Lower lobe of right lung (tissue), 2 donors: ENCODE results near the gene SAMD5. TPM values are rescaled to one million over a fixed set of nuclear protein-coding genes. Genes with fewer than 3 reads are reported as not detected.
A peak's percentile ranks its signal among the peaks of the same experiment; 100 is the strongest.

Experiments used
- ATAC-seq, 2 donors: fragments of 200-7000 bp; cut with Tn5 transposase; one replicate each; pipeline ENCODE4 v1.9.1; 2020 to 2022; ENCODE audit warnings: mild to moderate bottlenecking in 2 of 2, moderate library complexity in 2 of 2
- DNase-seq: peaks from one replicate; pipeline ENCODE4 v3.0.0-alpha.2; 2020
- H3K27ac ChIP-seq: fragments of 200-600 bp; one replicate; pipeline ENCODE4 v1.8.0; 2022
- H3K27me3 ChIP-seq: fragments of 200-600 bp; one replicate; pipeline ENCODE4 v1.8.0; 2022; ENCODE audit warnings: low read depth
- H3K36me3 ChIP-seq: fragments of 200-600 bp; one replicate; pipeline ENCODE4 v1.8.0; 2022; ENCODE audit warnings: mild to moderate bottlenecking
- H3K4me1 ChIP-seq: fragments of 200-600 bp; one replicate; pipeline ENCODE4 v1.8.0; 2022
- H3K4me3 ChIP-seq: fragments of 200-600 bp; one replicate; pipeline ENCODE4 v1.8.0; 2022; ENCODE audit warnings: mild to moderate bottlenecking
- H3K9me3 ChIP-seq: fragments of 200-600 bp; one replicate; pipeline ENCODE4 v1.8.0; 2022
- CTCF ChIP-seq: fragments of 200-600 bp; IDR thresholded peaks from one replicate; pipeline ENCODE4 v1.8.0; 2022; ENCODE audit warnings: antibody characterized with exemption, mild to moderate bottlenecking
- intact Hi-C: fragments of 100-400 bp; cut with DNase I; formaldehyde crosslinking; loops from one replicate; pipeline ENCODE4 v1.11.0; 2022
- total RNA-seq: library from RNA; stranded (reverse); fragmentation: NEBNext Ultra II Directional; extraction: Animal tissue kit (Norgen Biotek cat#: 25700); gene quantifications from one replicate; pipeline ENCODE4 v1.2.1, GENCODE V29; 2021
- donor health status: DM: no; HTN: yes; CAD: no; lungs with severe emphysema.

SAMD5 gene
- total RNA-seq, 1 donor from 2014 or later: 8.7 TPM

GRCh38 chr6:147588469-147588868 is 80.0 kb downstream of the SAMD5 start:
- Histone ChIP-seq H3K9me3 (no peaks in the 10 kb centered on the region), H3K27me3 (no peaks in the 10 kb centered on the region), H3K4me1 (no peaks in the 10 kb centered on the region), H3K27ac (no peak overlapping the region), H3K4me3 (no peak overlapping the region), H3K36me3 (no peaks in the 10 kb centered on the region)
- intact Hi-C loops: no loop called here
- DNase-seq: no peak
- ATAC-seq: no peak
- TF ChIP-seq CTCF: no peak

- intact Hi-C loops: no loop called here
- Histone ChIP-seq H3K36me3 (no peaks in the 10 kb centered on the region), H3K27ac (no peak overlapping the region), H3K27me3 (no peaks in the 10 kb centered on the region), H3K4me1 (no peaks in the 10 kb centered on the region), H3K4me3 (no peak overlapping the region), H3K9me3 (no peaks in the 10 kb centered on the region)
- no peak for TF ChIP-seq CTCF
- ATAC-seq (no peak), DNase-seq (no peak)
These were observed 81.3 kb downstream of the SAMD5 start for GRCh38 chr6:147589739-147590250.

GRCh38 chr6:147595961-147596360 is 87.5 kb downstream of the SAMD5 start:
- no peak for TF ChIP-seq CTCF
- no peak overlapping the region for H3K27ac ChIP-seq
- ATAC-seq: no peak
- intact Hi-C loops: no loop called here
- H3K36me3 ChIP-seq: no peaks in the 10 kb centered on the region
- DNase-seq: no peak
- H3K9me3 ChIP-seq: no peaks in the 10 kb centered on the region
- no peaks in the 10 kb centered on the region for H3K27me3 ChIP-seq
- H3K4me1 ChIP-seq: no peaks in the 10 kb centered on the region
- no peak overlapping the region for H3K4me3 ChIP-seq

- no peak for TF ChIP-seq CTCF
- Histone ChIP-seq H3K4me1 (peaks cover 9% of the 10 kb centered on the region), H3K27me3 (no peaks in the 10 kb centered on the region), H3K9me3 (no peaks in the 10 kb centered on the region), H3K4me3 (no peak overlapping the region), H3K27ac (no peak overlapping the region), H3K36me3 (no peaks in the 10 kb centered on the region)
- intact Hi-C loops: no loop called here
- ATAC-seq (peak; percentile 49 to 54), DNase-seq (no peak)
These were observed 95.0 kb downstream of the SAMD5 start for GRCh38 chr6:147603392-147604081.

GRCh38 chr6:147604373-147604772 is 95.9 kb downstream of the SAMD5 start:
- H3K27me3 ChIP-seq: no peaks in the 10 kb centered on the region
- ATAC-seq: no peak
- H3K9me3 ChIP-seq: no peaks in the 10 kb centered on the region
- DNase-seq: no peak
- no peak overlapping the region for H3K4me3 ChIP-seq
- no peak overlapping the region for H3K27ac ChIP-seq
- intact Hi-C loops: no loop called here
- no peaks in the 10 kb centered on the region for H3K36me3 ChIP-seq
- H3K4me1 ChIP-seq: peaks cover 9% of the 10 kb centered on the region
- TF ChIP-seq CTCF: no peak
